Colon (tissue), 2 donors: ENCODE measurements around the gene MEG3.

Experiments used
- FAIRE-seq: peaks from 2 replicates; lab custom pipeline; 2012; peaks lifted over from hg19 to GRCh38; lab: Jason Lieb, UNC
- donor health status: control.
- donor health status: control.

MEG3 gene

GRCh38 chr14:100849115-100849781, 23.3 kb downstream of the MEG3 start:
- FAIRE-seq = no peak

DNA sequence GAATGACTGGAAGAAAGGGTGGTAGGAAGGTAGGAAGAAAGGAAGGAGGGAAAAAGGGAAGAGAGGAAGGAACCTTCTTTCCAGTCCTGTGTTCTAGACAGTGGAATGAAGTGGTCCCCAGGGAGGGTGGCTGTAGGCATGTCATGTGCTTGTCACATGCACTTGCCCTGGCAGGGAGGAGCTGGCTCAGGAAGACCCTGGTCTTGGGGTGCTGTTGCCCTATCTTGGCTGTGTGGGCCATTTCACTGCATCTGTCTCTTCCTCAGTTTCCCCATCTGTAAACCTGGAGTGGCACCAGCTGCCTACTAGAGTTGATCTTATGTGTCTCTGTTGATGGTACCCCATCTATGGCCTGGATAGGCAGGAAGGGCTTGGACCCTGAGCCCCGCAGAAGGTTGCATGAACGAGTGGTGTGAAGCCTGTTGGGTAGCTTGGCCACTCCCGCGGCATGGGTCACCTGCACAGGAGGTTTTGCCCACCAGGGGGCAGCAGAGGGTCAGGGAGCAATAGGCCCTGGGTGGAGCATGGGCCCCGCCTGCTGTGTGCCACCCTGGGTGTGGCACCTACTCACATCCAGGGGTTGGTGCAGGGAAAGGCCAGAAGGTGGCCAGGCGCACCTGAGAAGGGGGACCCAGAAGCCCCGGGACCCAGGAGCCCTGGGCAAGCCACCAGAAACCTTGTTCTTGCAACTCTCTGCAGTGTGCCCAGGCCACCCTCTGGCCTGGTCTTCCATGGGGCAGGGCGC, 25.1 kb downstream of the MEG3 start:
- FAIRE-seq = no peak

GRCh38 chr14:100851586-100851916, 25.6 kb downstream of the MEG3 start:
- no peak for FAIRE-seq

- no peak for FAIRE-seq
Measured at GRCh38 chr14:100851946-100852620, 26.2 kb downstream of the MEG3 start.

- no peak for FAIRE-seq
Measured at GRCh38 chr14:100854435-100854834, 28.5 kb downstream of the MEG3 start.

DNA sequence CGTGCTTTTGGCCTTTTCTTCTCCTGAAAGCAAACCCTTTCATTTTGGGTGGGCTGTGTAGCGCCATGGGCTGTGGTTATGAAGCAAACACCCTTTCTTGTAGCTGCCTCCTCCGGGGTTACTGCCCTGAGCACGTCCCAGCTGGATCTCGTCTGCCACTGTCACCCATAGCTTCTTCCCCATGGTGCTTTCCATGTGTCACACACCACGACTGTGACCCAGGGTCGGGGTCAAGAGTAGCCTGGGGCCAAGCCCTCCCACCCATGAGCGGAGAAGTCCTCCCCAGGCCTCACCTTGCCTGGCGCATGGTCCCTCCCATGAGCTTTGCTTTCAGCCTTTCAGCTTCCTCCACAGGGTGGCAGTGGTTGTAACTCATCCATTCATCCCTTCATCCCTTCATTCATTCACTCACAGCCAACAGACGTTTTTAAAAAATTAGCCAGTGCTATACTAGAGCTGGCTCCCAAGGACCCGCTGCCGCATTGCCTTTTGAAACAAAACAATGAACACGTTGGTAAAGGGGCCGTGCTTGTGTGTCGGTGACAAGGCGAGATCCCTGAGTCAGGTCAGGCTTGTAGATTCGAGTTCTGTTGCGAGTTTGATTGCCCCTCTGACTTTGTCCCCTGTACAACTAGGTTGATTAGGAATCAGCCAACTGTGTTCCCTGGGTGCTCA, 29.5 kb downstream of the MEG3 start:
- no peak for FAIRE-seq

DNA sequence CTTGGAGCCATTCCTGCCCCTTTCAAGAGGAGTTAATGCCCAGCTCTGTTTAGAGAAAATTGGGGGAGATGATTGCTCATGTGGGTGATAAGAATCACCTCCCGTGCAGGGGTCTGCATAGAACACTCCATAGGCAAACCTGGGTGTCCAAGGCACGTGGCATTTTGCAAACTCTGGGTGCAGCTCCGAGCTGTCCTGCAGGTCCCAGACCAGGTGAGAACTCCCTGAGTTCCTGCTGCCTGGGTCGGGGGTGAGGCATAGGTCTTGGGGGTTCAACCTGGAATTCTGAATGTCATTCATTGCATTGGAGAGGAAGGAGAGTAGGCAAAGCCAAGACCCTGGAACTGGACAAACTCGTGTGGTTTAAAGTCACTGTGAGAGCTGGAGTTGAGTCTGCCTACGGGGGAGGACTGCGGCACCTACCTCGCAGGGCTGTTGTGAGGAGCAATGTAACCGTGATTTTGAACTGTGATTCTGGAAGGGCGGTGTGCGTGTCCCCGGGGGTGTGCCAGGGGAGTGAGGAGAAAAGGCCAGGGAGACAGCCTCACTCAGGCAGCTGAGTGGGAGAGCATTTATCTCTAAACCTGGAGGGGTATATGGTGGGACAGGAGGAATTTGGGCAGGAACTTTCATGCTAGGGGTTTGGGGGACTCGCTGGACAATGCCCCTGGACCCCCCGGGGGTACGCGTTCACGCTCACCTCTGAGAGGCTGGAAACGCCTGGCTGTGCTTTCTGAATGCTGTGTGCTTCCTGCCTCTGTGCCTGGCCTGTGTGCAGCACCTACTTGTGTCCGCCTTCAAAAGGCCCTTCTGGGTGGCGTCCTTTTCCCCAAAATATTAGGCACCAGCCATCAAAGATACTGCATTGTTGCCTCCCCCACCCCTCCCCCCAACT, 30.4 kb downstream of the MEG3 start:
- FAIRE-seq = no peak

GRCh38 chr14:100857233-100857922, 31.5 kb downstream of the MEG3 start:
- FAIRE-seq = no peak

- FAIRE-seq = no peak
Measured at GRCh38 chr14:100857923-100858837, 32.3 kb downstream of the MEG3 start.

DNA sequence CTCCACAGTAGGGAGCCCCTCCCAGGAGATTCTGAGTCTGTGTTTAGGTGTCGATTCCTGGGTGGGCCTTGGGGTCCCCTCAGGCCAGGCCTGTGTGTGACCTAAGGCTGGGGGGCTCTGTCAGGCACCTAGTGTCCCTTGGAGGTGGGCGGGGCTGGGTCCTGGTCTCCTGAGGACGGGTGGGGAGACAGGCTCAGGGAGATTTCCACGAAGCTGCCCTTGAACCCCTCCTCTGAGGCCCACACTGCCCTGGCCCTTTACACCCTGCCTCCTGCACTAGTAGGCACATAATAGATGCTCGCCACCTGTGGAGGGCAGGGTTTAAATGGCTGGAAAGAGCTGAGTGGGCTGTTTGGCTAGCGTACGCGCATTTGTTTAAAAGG, 32.9 kb downstream of the MEG3 start:
- no peak for FAIRE-seq

DNA sequence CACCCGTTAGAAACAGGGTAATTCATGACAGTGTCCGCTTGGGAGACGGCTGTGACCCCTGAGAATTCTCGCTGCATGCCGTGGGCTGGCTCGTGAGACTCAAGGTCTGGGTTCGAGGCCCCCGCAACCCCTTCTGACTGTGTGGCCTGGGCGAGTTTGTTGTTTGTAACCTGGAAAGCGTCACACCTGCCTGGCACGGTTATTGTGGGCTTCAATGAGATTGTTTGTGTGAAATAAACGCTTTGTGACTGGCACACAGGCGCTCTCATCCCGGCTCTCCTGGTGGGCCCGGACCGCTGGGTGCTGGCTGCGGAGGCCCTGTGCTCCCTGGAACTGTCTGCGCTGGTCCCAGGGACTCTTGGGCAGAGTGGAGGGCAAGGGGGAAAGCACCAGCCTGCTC, 33.9 kb downstream of the MEG3 start:
- no peak for FAIRE-seq

GRCh38 chr14:100860556-100861187, 34.8 kb downstream of the MEG3 start:
- FAIRE-seq = no peak

- no peak for FAIRE-seq
Measured at GRCh38 chr14:100861188-100861936, 35.4 kb downstream of the MEG3 start.

DNA sequence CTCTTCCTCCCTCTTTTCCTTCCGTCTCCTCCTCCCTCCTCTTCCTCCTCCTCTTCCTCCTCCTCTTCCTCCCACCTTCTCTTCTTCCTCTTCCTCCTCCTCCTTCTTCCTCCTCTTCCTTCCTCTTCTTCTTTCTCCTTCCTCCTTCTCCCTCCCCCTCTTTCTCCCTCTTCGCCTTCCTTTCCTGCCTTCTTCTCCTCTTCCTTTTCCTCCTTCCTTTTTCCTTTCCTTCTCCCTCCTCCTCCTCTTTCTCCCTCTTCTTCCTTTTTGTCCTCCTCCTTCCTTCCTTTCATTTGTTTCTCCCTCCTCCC, 36.0 kb downstream of the MEG3 start:
- FAIRE-seq = no peak

DNA sequence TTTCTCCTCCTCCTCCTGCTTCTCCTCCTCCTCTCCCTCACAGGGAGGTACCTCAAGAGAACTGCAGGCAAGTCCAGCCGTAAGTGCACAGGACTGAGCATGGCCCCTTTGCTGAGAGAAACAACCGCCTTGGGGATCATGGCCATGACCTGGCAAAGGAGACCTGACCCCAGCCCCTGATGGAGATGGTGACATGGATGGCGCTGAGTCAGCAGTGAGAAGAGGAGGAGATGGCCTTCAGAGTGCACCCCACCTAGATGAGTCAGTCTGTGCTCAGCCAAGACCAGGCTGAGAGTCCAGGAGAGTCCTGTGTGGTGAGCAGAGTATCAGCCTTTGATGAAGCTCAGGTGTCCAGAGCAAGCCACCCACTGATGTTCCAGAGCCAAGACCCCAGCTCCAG, 36.4 kb downstream of the MEG3 start:
- FAIRE-seq = no peak

- FAIRE-seq = no peak
Measured at GRCh38 chr14:100862793-100863192, 36.9 kb downstream of the MEG3 start.

- FAIRE-seq = no peak
Measured at GRCh38 chr14:100864206-100864605, 38.3 kb downstream of the MEG3 start.

- FAIRE-seq = no peak
Measured at GRCh38 chr14:100864960-100865681, 39.2 kb downstream of the MEG3 start.
